GM10266 (cell line): ENCODE data around the gene SNX25.

Experiments
- DNase-seq: peaks from one replicate; pipeline ENCODE4 v3.0.0; 2012; ENCODE audit errors: extremely low spot score
- TF ChIP-seq, protein P1 (sequence below): IDR thresholded peaks from 2 replicates; pipeline ENCODE4 v1.5.1; 2012; ENCODE audit warnings: mild to moderate bottlenecking, low read depth; ENCODE audit not compliant: control insufficient read depth, insufficient read depth; ENCODE audit errors: missing control alignments

The SNX25 gene

DNA sequence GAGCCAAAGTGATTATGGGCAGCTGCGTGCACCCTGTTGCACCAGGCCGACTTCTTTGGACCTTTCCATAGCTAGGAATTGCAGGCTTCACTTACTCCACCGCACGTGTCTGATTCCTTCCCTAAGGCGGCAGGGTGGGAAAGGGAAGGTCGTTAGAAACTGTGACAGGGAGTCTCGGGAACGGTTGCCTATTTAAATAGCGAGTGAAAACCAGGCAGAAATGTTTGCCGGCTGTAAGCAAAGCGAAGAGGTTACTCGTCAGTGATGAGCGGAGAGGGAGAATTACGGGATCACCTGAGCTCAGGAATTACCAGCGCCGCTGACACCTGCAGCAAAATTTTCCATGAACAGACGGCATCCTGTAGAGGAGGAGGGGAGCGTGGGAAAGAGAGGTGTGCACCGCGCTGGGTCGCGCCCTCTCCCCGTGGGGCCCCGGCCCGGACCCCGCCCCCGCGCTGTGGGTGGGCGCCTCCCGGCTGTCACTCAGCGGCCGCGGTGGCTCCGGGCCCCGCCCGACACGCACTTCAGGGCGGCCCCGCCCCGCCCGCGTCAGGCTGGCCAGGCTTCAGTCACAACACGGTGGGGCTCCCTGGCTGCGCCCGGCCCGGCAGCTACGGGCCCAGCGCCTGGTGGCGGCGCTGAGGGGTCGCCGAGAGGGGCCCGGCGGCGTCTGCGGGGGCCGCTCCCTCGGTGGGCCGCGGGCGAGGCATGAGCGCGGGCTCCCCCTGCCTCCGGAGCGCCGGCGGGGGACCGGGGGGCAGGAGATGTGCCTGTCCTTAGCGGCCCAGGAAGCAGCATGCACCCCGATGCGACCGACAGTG, at the start of gene SNX25:
TSS of gene SNX25 (plus strand) at position 568 of the 821 bp plus-strand sequence. CDS start at position 797, 229 bp downstream.
- DNase-seq = peak; percentile 95
- TF ChIP-seq, protein P1, sequence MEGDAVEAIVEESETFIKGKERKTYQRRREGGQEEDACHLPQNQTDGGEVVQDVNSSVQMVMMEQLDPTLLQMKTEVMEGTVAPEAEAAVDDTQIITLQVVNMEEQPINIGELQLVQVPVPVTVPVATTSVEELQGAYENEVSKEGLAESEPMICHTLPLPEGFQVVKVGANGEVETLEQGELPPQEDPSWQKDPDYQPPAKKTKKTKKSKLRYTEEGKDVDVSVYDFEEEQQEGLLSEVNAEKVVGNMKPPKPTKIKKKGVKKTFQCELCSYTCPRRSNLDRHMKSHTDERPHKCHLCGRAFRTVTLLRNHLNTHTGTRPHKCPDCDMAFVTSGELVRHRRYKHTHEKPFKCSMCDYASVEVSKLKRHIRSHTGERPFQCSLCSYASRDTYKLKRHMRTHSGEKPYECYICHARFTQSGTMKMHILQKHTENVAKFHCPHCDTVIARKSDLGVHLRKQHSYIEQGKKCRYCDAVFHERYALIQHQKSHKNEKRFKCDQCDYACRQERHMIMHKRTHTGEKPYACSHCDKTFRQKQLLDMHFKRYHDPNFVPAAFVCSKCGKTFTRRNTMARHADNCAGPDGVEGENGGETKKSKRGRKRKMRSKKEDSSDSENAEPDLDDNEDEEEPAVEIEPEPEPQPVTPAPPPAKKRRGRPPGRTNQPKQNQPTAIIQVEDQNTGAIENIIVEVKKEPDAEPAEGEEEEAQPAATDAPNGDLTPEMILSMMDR = peak; percentile 60

DNA sequence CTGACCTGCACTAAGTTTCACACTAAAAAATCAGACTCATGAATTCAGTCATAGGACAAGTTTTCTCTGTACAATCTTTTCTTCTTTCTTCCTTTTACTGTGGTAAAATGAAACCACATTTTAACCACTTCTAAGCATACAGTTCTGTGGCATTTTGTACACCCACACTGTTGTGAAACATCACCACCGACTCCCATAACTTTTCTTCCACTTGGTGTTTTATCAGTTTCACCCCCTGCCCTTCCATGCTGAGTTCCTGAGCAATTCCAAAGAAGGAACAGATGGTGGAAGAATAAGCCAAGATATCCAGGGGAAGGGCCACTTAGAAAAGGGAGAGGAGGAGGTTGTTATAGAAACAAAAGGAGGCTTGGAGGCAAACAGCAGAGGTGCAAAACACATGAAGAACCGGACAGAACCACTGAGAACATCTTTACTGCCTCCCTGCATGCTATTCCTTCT, 43.8 kb upstream of the SNX25 start:
- TF ChIP-seq, protein P1 = no peak

DNA sequence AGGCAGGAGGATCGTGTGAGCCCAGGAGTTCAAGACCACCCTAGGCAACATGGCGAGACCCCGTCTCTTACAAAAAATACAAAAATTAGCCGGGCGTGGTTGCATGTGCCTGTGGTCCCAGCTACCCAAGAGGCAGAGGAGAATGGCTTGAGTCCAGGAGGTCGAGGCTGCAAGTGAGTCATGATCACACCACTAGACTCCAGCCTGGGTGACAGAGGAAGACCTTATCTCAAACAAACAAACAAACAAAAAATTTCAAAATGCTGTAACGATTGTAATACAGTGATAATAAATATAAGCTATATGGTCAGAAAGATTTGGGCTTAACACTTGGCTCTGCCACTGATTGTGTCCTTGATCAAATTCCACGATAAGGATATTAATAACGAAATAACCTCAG, 42.2 kb upstream of the SNX25 start:
- TF ChIP-seq, protein P1 = no peak
- no peak for DNase-seq

More for the DNA sequence above, 43.8 kb upstream of the SNX25 start:
- peak; percentile 34 for DNase-seq

DNA sequence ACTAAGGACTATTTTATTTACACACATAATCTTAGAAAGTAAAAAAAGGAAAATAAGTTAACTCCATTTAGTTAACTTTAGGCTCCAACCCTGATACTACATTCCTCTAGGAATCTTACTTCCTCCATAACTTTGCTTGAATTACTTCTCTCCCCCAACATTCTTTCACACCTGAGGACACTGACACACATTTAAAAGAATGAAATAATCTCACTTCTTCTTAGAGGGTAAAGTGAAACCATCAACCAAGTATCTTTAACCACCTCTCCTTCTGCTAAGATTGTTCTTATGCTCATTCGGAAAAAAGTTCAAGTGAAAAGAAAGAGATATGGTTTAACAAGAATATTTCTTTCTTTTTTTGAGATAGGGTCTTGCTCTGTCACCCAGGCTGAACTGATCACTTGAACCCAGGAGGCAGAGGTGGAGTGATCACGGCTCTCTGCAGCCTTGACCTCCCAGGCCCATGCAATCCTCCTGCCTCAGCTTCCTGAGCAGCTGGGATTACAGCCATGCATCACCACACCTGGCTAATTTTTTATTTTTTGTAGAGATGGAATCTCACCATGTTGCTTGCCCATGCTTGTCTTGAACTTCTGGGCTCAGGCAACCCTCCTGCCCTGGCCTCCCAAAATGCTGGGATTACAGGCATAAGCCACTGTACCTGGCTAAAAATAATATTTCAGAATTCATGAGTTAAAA, 37.9 kb upstream of the SNX25 start:
- DNase-seq = peak; percentile 27
- TF ChIP-seq, protein P1 = no peak

DNA sequence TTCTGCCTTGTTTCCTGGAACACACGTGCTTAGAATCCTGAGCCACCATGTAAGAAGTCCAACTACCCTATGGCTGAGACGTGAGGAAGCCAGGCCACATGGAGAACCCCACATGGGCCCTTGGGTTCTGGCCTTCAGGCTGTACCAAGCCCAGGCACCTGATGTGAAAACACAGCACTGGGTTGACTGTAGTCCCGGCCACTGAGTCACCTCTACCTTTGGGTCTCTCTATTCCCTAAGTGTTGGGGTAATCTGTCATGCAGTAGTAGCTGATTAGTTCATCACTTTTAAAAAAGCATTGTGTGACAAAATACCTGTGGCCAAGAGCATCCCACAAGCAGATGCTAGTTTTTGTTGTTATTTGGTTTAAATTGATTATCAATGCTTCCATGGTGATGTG, 29.9 kb upstream of the SNX25 start:
- TF ChIP-seq, protein P1 = no peak
- no peak for DNase-seq

DNA sequence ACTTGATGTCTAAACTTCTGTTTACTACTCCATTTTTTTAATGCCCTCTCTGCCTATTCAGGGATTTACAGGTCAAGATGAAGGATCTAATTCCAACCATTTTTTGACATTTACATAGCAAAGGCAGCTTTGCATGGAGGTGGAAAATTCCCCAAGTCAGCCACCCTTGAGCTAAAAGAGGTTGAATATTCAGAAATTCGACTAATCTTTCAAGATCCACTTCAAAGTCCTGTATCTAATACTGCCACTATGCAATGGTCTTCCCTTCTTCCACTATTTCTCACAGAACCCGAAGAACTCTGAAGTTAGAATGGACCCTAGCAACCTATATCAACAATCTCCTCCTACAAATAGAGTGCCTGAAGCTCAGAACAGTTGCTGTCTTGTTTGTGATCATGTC, 27.2 kb upstream of the SNX25 start:
- TF ChIP-seq, protein P1 = no peak
- no peak for DNase-seq
